CD14-positive monocyte (primary cell): Measurements from ENCODE around the gene PTPRD. TPM values are rescaled to one million over a fixed set of nuclear protein-coding genes. Genes with fewer than 3 reads are reported as not detected.

Source experiments
- DNase-seq, 3 donors: peaks; one replicate each; pipeline ENCODE4 v3.0.0-alpha.2; 2011 to 2022
- H2AFZ ChIP-seq: 2 replicates; pipeline ENCODE4 v1.6.0; 2012; ENCODE audit warnings: mild to moderate bottlenecking, low read depth, low read length, inconsistent platforms; ENCODE audit not compliant: insufficient read depth, poor library complexity, severe bottlenecking
- H3K27ac ChIP-seq, 2 donors: 1 replicate in 1 of 2; 2 replicates in 1 of 2; pipeline ENCODE4 v1.5.1; 2012 to 2013; ENCODE audit warnings: low read length in 2 of 2, control low read depth in 1 of 2, inconsistent platforms in 1 of 2, low read depth in 1 of 2, mild to moderate bottlenecking in 1 of 2
- H3K27me3 ChIP-seq, 2 donors: one replicate each; pipeline versions ENCODE4 v1.6.0 to v1.6.1; 2011 to 2013; ENCODE audit warnings: low read length in 2 of 2; ENCODE audit not compliant: control insufficient read depth in 2 of 2, insufficient read depth in 2 of 2
- H3K36me3 ChIP-seq, 2 donors: replicated peaks in 1 of 2; 1 replicate in 1 of 2; 2 replicates in 1 of 2; pipeline versions ENCODE4 v1.5.1 to v1.6.1; 2012 to 2013; ENCODE audit warnings: low read length in 2 of 2, control low read depth in 1 of 2, inconsistent platforms in 1 of 2, mild to moderate bottlenecking in 1 of 2; ENCODE audit not compliant: insufficient read depth in 2 of 2, control insufficient read depth in 1 of 2
- H3K4me1 ChIP-seq, 2 donors: 1 replicate in 1 of 2; 2 replicates in 1 of 2; pipeline versions ENCODE4 v1.5.1 to v1.6.1; 2012 to 2013; ENCODE audit warnings: low read length in 2 of 2, control low read depth in 1 of 2, inconsistent platforms in 1 of 2, mild to moderate bottlenecking in 1 of 2, moderate library complexity in 1 of 2; ENCODE audit not compliant: insufficient read depth in 2 of 2, control insufficient read depth in 1 of 2
- H3K4me2 ChIP-seq: replicated peaks from 2 replicates; pipeline ENCODE3; 2012; ENCODE audit warnings: low read length, moderate library complexity, mild to moderate bottlenecking; ENCODE audit not compliant: poor library complexity, severe bottlenecking; ENCODE audit errors: extremely low read depth
- H3K4me3 ChIP-seq, 3 experiments: fragments of 200-600 bp in 1 of 3; sonication (generic) in 1 of 3; replicated peaks in 1 of 3; 1 replicate in 2 of 3; 2 replicates in 1 of 3; pipeline ENCODE4 v1.5.1; 2011 to 2013; ENCODE audit warnings: low read length in 3 of 3, mild to moderate bottlenecking in 3 of 3, control low read depth in 2 of 3, low read depth in 2 of 3, inconsistent platforms in 1 of 3, moderate library complexity in 1 of 3
- H3K79me2 ChIP-seq: 2 replicates; pipeline ENCODE4 v1.6.0; 2012; ENCODE audit warnings: mild to moderate bottlenecking, control low read depth, inconsistent platforms, low read length, moderate library complexity; ENCODE audit not compliant: insufficient read depth
- H3K9ac ChIP-seq: 2 replicates; pipeline ENCODE4 v1.6.0; 2017; ENCODE audit warnings: low read length, mild to moderate bottlenecking; ENCODE audit not compliant: insufficient read depth, poor library complexity, severe bottlenecking
- H3K9me3 ChIP-seq, 2 donors: replicated peaks in 1 of 2; 1 replicate in 1 of 2; 2 replicates in 1 of 2; pipeline versions ENCODE4 v1.5.1 to v1.6.1; 2012 to 2013; ENCODE audit warnings: low read length in 2 of 2, control low read depth in 1 of 2; ENCODE audit not compliant: control insufficient read depth in 1 of 2, insufficient read depth in 1 of 2
- H4K20me1 ChIP-seq: 2 replicates; pipeline ENCODE4 v1.6.0; 2012; ENCODE audit warnings: mild to moderate bottlenecking, low read length, control low read depth, moderate library complexity; ENCODE audit not compliant: insufficient read depth
- H3K27ac Mint-ChIP-seq, 7 donors: one replicate each; pipeline ENCODE4 v1.8.0; 2020; ENCODE audit warnings: mild to moderate bottlenecking in 7 of 7, mixed read lengths in 7 of 7, moderate library complexity in 6 of 7, inconsistent platforms in 2 of 7
- H3K27me3 Mint-ChIP-seq, 3 donors: one replicate each; pipeline ENCODE4 v1.8.0; 2021 to 2022; ENCODE audit warnings: low read depth in 3 of 3, mild to moderate bottlenecking in 3 of 3, mixed read lengths in 3 of 3, moderate library complexity in 3 of 3, inconsistent platforms in 1 of 3
- H3K36me3 Mint-ChIP-seq, 2 donors: one replicate each; pipeline ENCODE4 v1.8.0; 2020; ENCODE audit warnings: mixed read lengths in 2 of 2, inconsistent platforms in 1 of 2, mild to moderate bottlenecking in 1 of 2
- H3K4me1 Mint-ChIP-seq: one replicate; pipeline ENCODE4 v1.8.0; 2020; ENCODE audit warnings: mild to moderate bottlenecking, mixed read lengths
- H3K4me3 Mint-ChIP-seq, 2 donors: one replicate each; pipeline ENCODE4 v1.8.0; 2020; ENCODE audit warnings: mild to moderate bottlenecking in 2 of 2, mixed read lengths in 2 of 2, moderate library complexity in 1 of 2
- H3K9me3 Mint-ChIP-seq, 7 donors: one replicate each; pipeline ENCODE4 v1.8.0; 2020 to 2022; ENCODE audit warnings: mixed read lengths in 7 of 7, mild to moderate bottlenecking in 6 of 7, moderate library complexity in 6 of 7, inconsistent platforms in 2 of 7
- CTCF ChIP-seq: fragments of 200-600 bp; IDR thresholded peaks from one replicate; pipeline ENCODE4 v1.8.0; 2022; ENCODE audit warnings: antibody characterized with exemption, mild to moderate bottlenecking
- WGBS: methylation state at CpG from one replicate; pipeline ENCODE4 v1.1.5; 2013; ENCODE audit warnings: missing lambda C conversion rate; ENCODE audit not compliant: insufficient coverage; 5-methylcytosine and 5-hydroxymethylcytosine counted together
- intact Hi-C, 2 donors: fragments of 100-400 bp; cut with micrococcal nuclease; formaldehyde crosslinking; loops; one replicate each; pipeline versions ENCODE4 v1.15.0 to v1.15.1; 2023
- polyA plus RNA-seq, 3 donors: library from polyadenylated mRNA; depleted of rRNA in 1 of 3; unstranded in 2 of 3; stranded (reverse) in 1 of 3; fragments of 300-500 nt in 2 of 3; fragments of >200 nt in 1 of 3; fragmentation: Illumina TruSeq in 2 of 3; gene quantifications; 1 replicate in 2 of 3; 2 replicates in 1 of 3; pipeline ENCODE4 v1.2.3, GENCODE V29; 2012 to 2021

The PTPRD gene
- polyA plus RNA-seq, 3 donors, result not detected

- WGBS, result no CpG with 5 or more reads among the region's 3 CpGs
- no peak for TF ChIP-seq CTCF
- peaks cover 0 to 2% (median 0%) of the 10 kb centered on the region in 7 donors for H3K9me3 Mint-ChIP-seq
Measured at GRCh38 chr9:9753266-9753665, 859.5 kb downstream of the PTPRD start.

GRCh38 chr9:9752722-9753121 lies 860.1 kb downstream of the PTPRD start:
- Histone ChIP-seq H3K9me3 (no peaks in the 10 kb centered on the region), H4K20me1 (no peaks in the 10 kb centered on the region), H3K79me2 (no peaks in the 10 kb centered on the region), H3K4me2 (no peak overlapping the region), H2AFZ (no peak overlapping the region), H3K4me3 (no peak overlapping the region), H3K4me1 (no peaks in the 10 kb centered on the region), H3K36me3 (no peaks in the 10 kb centered on the region), H3K27me3 (no peaks in the 10 kb centered on the region), H3K9ac (no peak overlapping the region), H3K27ac (no peak overlapping the region)
- H3K4me1 Mint-ChIP-seq, result no peaks in the 10 kb centered on the region
- intact Hi-C loops, result no loop called here
- no peaks in the 10 kb centered on the region for H3K27me3 Mint-ChIP-seq
- no peak overlapping the region for H3K27ac Mint-ChIP-seq
- H3K9me3 Mint-ChIP-seq, result peaks cover 0 to 2% (median 0%) of the 10 kb centered on the region in 7 donors
- DNase-seq, result no peak
- H3K4me3 Mint-ChIP-seq, result no peak overlapping the region
- no peaks in the 10 kb centered on the region for H3K36me3 Mint-ChIP-seq
- WGBS, result no CpG with 5 or more reads among the region's 2 CpGs
- TF ChIP-seq CTCF, result no peak

More at GRCh38 chr9:9753266-9753665, 859.5 kb downstream of the PTPRD start:
- no peaks in the 10 kb centered on the region for H3K79me2 ChIP-seq
- H2AFZ ChIP-seq, result no peak overlapping the region
- H3K27ac ChIP-seq, result no peak overlapping the region
- Mint-ChIP-seq H3K4me1 (no peaks in the 10 kb centered on the region), H3K27ac (no peak overlapping the region), H3K36me3 (no peaks in the 10 kb centered on the region), H3K27me3 (no peaks in the 10 kb centered on the region), H3K4me3 (no peak overlapping the region)
- H3K9ac ChIP-seq, result no peak overlapping the region
- DNase-seq, result no peak
- H3K4me3 ChIP-seq, result no peak overlapping the region
- no peaks in the 10 kb centered on the region for H3K4me1 ChIP-seq
- H3K4me2 ChIP-seq, result no peak overlapping the region
- H3K27me3 ChIP-seq, result no peaks in the 10 kb centered on the region
- no peaks in the 10 kb centered on the region for H3K36me3 ChIP-seq
- no peaks in the 10 kb centered on the region for H4K20me1 ChIP-seq
- H3K9me3 ChIP-seq, result no peaks in the 10 kb centered on the region
- intact Hi-C loops, result no loop called here
